Activated gamma-delta T cell (primary cell): Measurements from ENCODE around the gene GALNT2.

Source experiments
- DNase-seq: peaks from one replicate; lab custom pipeline; 2025; lab: John Stamatoyannopoulos, UW

Gene GALNT2

DNA sequence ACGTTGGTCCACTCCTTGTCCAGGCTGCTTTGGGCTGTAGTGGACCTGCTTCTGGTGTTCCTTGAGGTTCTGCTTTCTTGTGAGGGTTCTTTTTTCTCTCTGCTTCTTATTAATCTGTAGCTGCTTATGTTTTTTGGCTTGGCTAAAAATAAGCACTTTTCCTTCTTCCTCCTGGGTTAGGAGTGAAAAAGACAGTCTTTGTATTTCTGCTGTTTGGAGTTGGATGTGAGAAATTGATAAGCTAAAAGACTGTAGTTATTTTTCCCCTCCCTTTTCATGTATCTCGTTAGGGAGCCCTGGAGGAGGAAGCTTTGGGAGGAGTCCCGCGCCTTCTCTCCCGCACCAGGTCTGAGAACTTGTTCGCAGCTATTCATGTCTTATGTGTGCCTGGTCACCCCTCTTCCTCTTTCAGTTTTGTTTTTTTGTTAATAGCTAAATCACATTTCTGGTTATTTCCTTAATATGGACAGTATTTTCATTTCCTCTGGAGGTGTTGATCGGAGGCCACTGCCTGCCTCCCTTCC lies 79.0 kb downstream of the GALNT2 start:
- no peak for DNase-seq

DNA sequence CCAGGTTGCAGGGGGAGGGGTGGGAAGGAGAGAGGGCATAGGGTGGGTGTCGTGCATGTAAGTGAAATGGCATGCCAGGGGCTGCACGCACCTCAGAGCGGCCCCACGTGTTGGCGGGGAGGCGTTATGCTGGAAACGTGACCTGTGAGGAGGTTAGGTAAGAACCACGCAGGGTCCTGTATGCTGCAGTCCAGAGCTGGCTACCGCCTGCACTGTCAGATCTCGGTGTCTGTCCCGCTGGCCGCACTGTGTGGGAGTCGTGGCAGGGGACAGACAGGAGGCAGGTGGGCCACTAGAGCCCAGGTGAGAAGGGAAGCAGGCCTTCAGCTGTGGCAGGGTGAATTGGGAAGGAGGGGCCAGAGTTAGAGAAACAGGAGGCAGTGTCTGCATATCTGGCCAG lies 79.7 kb downstream of the GALNT2 start:
- no peak for DNase-seq

DNA sequence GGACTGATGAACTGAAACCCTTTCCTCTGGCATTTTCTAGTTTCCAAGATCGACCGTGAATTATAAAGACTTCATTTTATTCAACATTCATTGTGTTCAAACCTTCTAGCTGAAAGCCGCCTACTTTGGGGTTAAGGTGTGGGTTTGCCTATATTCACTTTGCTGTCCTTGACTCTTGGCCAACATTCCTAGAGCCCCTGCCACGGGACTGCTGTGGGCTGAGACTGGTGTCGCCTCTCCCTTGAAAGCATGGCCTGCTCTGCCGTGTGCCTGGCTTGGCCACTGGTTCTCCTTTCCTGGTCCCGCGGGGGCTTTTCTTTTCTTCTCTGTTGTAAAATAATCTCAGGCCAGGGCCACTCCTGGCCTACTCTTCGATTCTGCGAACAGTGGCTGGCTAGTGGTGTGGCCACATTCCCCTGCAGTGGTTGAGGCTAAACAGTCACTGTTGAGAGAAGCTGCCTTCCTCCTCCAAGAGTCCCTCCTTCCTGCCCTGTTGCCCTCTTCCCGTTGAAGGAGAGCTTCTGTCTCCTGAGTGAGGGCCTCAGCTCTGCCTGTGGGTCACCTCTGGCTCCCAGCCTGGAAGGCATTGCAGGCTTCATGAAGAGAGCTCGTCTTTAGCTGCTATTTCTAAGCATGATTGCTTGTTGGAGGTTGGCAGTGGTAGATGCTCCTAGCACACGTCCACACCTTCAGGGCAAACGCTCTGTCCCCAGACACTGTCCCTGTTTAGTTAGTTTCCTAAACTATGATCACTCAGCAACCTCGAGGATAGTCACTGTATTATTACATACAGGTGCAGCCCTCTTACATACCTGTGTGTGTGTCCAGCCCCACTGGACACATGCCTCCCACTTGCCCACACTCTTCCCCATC lies 80.5 kb downstream of the GALNT2 start:
- DNase-seq = no peak

DNA sequence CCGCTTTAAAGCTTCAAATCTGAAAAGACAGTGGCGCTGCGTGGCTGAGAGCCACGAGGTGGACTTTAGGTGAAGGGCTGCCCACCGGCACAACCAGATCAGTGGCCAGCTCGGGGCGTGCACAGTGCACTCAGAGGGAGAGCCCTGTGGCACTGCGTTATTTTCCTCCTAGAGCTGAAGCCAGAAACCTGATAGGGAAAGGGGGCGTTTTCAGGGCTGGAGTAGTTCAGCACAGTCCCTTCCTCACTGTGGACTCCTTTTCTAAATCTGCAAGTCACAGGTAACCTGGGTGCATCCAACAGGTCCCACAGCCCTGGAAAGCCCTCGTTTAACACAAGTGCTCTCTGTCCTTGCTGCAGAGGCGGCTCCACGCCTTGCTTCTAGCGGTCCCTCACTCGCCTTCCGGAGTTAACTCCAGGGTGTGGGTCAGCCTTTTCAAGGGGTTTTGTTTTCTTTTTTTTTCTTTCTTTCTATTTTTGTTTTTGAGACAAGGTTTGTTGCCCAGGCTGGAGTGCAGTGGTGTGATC lies 81.2 kb downstream of the GALNT2 start:
- no peak for DNase-seq

DNA sequence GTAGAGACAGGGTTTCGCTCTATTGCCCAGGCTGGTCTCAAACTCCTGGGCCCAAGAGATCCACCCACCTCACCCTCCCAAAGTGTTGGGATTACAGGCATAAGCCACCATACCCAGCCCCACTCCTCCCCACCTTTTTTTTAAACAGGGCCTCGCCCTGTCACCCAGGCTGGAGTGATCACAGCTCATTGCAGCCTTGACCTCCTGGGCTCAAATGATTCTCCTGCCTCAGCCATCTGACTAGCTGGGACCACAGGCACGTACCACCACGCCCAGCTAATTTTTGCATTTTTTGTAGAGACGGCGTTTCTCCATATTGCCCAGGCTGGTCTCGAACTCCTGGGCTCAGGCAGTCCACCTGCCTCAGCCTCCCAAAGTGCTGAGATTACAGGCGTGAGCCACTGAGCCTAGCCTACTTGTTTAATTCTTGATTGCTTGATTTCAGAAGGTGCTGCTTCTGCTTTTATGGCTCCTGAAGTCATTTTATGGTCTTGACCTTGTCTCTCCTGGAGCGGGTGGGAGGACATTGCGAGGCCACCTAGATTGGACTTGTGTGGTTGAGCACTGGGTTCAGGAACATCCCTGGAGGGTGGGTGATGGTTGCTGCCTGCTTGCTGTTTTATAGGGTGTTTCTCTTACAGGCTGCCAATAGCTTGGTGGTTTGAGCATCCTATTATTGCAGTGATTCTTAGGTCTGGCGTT lies 81.9 kb downstream of the GALNT2 start:
- DNase-seq = no peak

DNA sequence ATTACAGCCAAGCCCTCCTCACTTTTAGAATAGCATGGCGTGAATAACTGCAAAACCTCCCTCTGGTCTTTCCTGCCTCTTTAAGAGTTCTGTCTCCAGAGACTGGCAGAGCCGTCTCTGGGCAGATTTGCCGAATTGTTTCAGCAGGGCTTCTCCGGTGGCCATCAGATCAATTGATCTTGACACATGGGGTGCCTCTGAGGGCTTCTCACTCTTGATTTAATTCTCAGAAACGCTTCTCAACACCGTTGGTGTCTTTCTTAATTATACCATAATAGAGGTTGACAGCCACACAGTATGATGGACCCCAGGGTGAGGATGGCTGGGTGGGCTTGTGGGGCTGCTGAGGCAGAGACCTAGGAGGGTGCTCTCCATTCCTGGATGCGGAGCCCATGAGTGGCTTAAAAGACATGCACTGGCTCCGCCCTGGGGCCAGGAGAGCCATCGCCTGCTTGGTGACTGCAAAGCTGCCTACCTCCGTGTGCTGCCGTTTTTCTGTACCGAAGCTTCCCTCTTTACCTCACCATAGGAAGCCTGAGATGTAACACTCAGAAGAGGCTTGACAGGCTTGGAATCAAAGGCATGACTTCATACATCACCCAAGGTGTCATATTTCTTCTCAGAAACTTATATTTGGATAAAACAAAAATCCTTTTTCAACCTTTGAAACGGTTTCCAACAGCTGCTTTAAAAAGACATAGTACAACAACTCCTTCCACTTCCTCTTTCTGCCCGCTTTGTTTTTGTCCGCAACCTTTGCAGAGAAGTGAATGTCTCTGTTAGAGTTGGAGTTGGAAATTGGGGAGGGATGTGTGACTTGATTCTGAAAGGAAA lies 82.9 kb downstream of the GALNT2 start:
- no peak for DNase-seq

DNA sequence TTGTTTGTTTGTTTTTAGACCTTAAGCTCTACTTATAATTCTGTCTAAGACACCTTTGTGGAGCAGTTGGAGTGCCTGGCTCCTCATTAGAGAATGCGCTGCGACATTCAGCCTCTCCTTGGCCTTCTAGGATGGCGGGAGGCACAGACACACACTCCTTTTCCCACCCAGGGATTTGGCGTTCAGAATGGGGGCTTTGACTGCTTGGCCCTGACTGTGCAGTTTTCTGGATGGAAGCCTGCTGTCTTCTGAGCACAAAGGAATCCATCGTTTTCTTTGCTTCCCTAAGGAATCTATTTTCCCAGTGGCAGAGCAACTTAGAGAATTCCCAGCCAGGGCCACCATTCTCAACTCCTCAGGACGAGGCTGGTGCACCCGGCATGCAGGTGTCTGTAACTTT lies 83.6 kb downstream of the GALNT2 start:
- DNase-seq = no peak

DNA sequence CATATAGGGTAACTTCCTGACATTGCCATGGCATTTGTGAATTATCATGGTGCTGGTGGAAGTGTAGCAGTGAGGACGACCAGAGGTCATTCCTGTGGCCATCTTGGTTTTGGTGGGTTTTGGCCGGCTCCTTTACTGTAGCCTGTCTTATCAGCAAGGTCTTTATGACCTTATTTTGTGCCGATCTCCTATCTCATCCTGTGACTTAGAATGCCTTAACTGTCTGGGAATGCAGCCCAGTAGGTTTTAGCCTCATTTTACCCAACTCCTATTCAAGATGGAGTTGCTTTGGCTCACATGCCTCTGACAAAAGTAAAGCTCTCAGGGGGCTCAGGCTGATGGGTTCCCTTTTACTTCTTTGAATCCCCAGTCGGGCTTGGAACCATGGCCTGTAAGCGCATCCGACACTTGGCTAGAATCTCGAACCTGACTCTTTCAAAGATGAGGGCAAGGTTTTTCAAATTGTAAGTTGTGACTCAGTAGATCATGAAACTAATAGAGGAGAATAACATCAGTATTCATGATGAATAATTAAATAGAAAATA lies 85.0 kb downstream of the GALNT2 start:
- DNase-seq = no peak

DNA sequence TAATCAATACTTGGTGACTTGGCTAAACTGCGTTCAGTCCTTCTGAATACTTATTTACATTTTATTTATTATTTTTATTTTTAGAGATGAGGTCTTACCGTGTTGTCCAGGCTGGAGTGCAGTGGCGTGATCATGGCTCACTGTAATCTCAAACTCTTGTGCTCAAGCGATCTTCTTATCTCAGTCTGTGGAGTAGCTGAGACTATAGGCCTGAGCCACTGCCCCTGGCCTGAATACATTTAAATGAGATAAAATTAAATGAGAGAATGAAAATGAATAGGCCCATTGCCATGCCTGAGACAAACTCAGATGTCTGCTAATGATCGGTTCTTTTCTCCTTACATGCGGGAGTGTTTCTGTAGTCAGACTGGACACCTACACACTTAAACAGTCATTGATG lies 86.0 kb downstream of the GALNT2 start:
- no peak for DNase-seq

DNA sequence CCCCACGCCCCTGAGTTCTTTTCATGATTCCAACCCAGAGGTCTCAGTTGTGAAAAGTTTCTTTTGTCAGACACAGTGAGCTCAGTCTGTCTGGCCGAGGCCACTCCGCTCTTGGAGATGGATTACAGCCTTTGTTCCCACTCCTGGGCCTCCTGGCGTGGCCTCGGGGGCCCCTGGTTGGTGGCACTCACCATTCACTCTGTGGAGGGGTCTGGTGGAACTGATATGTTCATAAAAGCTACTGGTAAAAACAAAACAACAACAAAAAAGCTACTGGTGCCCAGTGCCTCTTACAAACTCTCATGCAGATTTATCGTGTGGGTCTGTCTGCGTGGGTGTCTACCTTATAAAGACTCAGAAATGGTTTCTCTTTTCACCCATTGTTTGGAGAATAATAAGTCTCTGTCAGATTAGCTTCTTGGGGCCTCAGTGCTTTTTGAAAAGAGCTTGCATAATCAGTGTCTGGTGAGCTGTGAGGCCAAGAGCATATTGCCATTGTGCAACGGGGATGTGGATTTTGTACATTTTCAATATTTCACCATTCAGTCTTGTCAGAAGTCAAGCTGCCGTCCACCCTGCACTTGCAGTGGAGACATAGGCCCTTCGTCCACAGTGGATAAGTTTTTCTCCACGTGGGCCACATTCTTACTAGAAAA lies 86.7 kb downstream of the GALNT2 start:
- DNase-seq = no peak

DNA sequence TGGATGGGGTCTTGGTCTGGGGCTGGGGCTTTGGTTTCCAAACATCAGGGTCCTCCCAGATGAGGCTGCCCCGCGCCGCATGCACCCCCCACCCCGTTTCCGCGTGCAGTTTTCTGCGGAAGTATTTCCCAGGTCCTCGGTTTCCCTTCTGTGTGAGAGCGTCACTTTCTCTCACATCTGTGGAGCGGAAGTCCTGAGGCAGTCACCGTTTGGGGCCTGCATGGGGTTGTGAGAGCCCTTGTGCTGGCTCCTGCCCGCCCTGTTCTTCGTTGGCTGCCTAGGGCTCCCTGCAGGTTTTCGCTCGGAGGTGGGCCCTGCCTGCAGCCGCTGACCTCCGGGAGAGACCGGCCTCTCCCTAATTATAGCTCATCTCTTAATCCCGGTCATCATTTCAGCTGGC lies 88.0 kb downstream of the GALNT2 start:
- DNase-seq = no peak

DNA sequence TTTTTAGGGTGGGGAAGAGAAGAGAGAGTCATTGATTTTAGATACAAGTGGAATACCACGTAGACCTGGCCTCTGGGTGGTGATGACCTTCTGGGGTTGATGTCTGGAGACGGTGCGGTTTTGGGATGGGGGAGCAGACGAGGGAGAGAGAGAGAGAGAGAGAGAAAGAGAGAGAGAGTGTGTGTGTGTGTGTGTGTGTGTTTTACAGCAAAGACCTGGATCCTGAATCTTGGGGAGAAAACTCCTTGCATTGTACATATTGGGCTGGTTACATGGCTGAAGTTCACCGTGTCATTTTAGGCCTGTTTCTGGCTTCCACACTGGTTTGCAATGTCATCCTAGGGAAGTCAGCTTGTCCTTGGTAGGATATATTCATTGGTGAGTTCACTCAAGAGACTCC lies 89.0 kb downstream of the GALNT2 start:
- DNase-seq = no peak

DNA sequence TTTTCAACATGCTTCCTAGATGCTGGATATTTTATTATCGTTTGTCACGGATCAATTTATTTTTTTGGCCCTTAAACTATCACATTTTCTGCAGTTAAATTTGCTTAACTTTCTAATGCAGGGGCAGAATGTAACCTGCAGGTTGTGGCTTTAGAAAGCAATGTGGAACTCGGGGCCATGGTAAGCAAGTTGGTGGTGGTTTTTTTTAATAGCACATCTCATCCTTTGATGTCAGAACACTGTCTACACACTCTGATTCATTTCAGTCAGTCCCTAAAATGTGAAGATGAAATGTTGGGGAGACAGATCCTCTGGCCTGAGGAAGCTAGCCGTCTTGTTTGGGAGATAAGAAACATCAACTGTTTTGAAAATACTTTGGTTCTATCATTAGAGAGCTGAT lies 89.5 kb downstream of the GALNT2 start:
- no peak for DNase-seq

DNA sequence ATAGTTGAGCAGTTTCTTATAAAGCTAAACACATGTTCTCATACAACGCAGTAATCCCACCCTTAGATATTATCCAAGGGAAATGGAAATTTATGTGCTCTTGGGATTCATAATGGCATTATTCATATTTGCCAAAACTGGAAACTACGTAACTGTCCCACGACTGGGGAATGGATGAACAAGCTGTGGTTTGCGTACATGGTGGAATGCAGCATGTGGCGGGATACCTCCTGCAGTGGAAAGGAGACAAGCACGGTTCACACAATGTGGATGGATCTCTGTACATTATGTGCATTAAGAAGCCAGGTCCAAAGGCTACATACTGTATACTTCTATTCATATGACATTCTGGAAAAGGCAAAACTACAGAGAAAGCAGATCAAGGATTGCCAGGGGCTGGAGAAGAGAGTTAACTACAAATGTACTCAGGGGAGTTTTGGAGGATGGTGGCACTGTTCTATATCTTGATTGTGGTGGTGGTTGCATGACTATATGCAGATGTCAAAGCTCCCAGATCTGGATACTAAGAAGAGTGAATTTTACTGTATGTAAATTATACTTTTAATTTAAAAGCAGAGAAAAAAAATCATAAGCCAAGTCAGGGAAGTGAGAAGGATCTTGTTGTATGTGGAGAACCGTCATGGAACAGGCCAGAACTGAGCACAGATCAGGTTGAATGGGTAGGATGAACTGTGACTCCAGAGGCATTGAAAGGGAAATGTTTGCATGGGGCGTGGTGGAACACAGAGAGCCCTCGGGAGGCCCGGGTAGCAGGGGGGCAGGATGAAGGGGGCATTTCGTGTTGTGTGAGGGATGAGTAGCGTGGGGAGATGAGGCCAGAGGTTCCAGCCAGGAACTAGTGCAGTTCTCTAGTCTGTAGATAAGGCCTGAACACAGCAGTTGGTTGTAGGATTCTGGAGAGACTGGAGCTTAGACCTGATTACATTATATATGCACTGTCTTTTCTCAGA lies 90.7 kb downstream of the GALNT2 start:
- DNase-seq = no peak

DNA sequence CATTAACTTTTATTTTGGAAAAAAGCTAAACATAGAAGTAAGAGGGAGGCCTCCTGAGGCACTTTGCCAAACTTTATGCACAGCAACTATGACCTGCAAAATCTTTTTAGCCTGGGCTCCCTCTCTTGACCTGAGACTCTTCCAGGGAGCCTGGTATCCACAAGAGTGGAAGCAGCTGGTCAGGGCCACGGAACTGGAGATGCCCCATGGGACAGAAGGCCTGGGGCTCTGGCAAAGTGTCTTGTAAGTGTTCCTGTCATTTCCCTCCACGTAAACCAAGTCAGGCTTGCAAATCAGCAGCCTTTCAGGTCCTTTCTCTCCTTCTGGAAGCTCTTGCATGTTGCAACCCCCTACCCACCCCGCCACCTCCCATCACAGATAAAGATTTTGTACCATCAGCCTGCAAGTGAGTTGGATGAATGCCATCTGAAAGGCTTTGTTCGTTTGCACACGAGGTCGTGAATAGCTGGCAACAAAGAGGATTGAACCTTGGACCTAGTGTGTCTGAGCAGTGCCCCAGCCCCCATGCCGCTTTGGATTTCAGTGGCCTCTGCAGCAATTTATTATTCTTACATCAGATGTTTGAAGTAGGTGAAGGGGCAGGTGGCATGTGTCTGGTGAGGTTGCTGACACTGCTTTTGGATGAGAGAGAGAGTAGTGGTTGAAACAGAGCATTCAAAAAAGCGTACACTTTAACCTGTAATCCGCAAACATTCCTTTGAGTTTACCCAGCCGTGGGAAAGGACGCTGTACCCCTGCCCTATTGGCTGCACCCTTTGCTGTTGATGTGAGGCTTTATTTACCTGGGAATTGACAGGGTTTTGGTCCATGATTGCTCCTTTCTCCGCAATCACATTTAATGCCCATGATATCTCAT lies 91.6 kb downstream of the GALNT2 start:
- no peak for DNase-seq

DNA sequence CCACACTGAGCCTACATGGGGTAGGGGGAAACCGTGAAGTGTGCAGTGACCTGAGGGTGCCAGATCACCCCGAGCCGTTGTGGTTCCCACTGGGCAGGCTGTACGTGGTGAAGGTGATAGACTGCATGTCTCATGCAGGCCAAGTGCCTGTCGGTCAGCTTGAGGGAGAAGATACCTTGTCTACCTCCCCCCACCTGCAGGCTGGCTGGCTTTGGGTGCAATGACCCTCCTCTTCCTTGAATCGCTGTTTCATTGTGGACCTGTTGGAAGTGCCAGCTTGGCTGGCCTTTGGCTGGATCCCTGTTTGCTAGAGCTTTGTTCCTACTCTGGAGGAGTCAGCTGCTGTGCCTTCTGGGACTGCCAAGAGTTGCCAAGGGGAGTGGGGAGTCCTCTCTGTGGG lies 92.5 kb downstream of the GALNT2 start:
- DNase-seq = no peak

DNA sequence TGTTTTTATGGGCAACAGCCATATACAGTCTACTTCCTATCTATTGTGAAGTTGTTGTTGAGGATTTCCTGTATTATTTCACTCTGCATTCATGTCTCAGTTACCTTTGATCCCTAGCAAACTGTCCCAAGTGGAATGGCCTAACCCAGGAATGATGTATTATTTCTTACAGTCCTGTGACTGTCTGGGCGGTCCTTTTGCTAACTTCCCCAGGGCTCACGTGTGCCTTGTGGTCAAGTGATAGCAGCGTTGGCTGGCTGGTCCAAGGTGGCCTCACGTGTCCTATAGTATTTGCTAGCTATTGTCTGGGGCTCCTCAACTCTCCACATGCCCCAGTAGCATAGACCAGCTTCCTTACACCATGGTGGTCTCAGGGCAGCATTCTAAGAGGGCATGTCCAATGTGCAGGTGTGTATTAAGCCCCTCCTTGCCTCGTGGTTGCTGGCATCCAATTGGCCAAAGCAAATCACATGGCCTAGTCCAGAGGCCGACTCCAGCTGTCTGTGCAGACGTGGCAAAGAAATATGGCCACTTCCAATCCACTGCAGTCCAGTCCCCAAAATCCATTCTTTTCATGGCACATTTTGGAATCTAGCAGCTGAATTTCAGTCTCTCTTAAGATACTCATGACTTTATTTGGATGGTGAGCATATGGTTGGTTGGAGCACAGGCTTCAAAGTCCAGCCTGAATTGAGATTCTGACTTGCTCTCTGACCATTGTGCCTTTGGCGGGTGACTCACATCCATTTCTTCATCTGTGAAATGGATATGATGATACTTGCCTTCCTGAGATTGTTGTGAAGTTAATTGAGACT lies 94.1 kb downstream of the GALNT2 start:
- no peak for DNase-seq

DNA sequence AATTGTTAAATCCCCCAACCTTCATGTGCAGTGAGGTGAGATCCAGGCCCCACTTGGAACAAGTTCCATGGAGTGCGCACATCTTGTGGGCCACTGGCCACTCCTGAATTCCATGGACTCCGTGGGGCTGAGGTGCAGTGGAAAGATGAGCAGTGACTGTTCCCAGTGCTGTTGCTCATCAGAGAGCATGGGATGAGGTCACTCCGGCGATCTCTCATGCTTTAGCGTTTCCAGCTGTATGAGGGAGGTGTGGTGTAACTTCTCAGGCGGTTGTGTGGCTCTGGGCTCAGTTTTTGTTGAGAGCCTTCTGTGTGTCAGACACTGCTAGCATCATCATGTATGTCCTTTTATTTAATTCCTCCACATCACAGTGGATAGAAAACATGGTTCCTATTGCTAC lies 96.2 kb downstream of the GALNT2 start:
- DNase-seq = no peak
